HL-60 (cell line): ENCODE results near the gene AXL.

ENCODE experiments used
- CTCF ChIP-seq: IDR thresholded peaks from one replicate; pipeline ENCODE4 v1.5.1; 2011; ENCODE audit warnings: low read length, control low read depth, inconsistent platforms; ENCODE audit not compliant: insufficient read depth
- POLR2AphosphoS5 ChIP-seq: IDR thresholded peaks from 2 replicates; pipeline ENCODE4 v1.6.1; 2012; ENCODE audit warnings: low read depth
- SPI1 ChIP-seq: IDR thresholded peaks from 2 replicates; pipeline ENCODE4 v1.6.1; 2012; ENCODE audit warnings: low read depth, mild to moderate bottlenecking, borderline replicate concordance
- TF ChIP-seq, protein P1 (sequence below): IDR thresholded peaks from 2 replicates; pipeline ENCODE4 v1.6.1; 2012; ENCODE audit warnings: low read depth; ENCODE audit not compliant: insufficient replicate concordance

DNA sequence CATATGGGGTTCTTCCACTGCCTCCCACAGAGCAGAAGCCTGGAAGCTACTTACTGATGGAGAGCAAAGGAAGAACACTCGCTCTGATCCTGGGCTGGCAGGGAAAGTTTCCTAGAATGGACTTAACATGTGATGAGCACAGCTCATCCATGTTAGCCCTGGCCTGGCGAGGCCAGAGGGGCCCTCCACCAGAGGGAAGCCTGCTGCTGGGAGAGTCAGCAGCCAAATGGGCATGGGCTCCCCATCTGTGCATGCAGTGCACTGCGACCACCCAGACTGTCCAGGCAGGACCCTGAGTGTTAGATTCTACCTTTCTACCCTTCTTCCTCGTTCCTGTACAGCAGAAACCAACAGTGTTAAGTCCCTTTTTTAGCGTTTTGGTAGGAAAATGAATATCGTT, 54.1 kb downstream of the AXL start:
- TF ChIP-seq CTCF (no peak), POLR2AphosphoS5 (no peak), SPI1 (no peak)
- TF ChIP-seq, protein P1, sequence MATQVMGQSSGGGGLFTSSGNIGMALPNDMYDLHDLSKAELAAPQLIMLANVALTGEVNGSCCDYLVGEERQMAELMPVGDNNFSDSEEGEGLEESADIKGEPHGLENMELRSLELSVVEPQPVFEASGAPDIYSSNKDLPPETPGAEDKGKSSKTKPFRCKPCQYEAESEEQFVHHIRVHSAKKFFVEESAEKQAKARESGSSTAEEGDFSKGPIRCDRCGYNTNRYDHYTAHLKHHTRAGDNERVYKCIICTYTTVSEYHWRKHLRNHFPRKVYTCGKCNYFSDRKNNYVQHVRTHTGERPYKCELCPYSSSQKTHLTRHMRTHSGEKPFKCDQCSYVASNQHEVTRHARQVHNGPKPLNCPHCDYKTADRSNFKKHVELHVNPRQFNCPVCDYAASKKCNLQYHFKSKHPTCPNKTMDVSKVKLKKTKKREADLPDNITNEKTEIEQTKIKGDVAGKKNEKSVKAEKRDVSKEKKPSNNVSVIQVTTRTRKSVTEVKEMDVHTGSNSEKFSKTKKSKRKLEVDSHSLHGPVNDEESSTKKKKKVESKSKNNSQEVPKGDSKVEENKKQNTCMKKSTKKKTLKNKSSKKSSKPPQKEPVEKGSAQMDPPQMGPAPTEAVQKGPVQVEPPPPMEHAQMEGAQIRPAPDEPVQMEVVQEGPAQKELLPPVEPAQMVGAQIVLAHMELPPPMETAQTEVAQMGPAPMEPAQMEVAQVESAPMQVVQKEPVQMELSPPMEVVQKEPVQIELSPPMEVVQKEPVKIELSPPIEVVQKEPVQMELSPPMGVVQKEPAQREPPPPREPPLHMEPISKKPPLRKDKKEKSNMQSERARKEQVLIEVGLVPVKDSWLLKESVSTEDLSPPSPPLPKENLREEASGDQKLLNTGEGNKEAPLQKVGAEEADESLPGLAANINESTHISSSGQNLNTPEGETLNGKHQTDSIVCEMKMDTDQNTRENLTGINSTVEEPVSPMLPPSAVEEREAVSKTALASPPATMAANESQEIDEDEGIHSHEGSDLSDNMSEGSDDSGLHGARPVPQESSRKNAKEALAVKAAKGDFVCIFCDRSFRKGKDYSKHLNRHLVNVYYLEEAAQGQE = no peak
